Measurements from ENCODE around the gene KIAA0040. TPM values are rescaled to one million over a fixed set of nuclear protein-coding genes. Genes with fewer than 3 reads are reported as not detected.
A peak's percentile ranks its signal among the peaks of the same experiment; 100 is the strongest.

Gene KIAA0040
- total and polyA plus RNA-seq, 2 donors (not counting 3 experiments of a cell fraction or from before 2014, with no cell fraction given) = 8.3 to 10.9 TPM

DNA sequence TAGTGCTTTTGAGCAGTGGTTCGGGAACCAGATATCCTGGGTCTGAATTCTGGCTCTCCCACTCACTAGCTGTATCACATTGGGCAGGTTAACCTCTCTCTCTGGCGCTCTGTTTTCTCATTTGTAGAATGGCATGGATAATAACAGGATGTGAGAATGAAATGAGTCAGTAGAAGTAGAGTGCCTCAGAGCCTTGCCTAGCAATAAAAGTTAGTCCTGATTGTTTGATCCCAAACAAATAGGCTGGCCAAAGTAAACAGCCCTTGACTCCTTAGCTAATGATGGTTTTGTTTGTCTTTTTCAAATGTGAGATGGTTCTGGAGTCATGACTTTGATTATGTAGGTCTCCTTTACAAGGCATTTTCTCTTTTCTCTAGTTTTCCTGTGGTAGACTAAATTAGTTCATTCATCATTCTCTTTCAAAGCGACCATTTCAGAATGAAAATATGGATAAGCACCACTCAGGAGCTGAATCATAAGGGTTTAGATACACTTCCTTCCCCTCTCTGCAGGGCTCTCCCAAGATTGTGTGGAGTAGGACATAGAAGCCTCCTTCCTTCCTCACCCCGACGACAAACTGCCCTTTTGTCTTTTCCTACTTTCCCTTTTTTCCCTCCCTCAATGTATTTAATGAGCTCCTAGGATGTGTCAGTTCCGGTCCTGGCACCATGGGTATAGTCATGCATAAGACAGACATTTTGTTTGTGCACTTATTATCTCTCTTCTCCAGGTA, 23.1 kb downstream of the KIAA0040 start:
- H3K79me2 ChIP-seq (ENCODE audit: control insufficient read depth, insufficient read depth, low read length) = no peaks in the 10 kb centered on the region
- ChIA-PET POLR2A (interaction anchor here (0.8 to 1.0 kb wide), 4 partner anchors 22 to 150 kb away, joined by 3 read pairs; no protein-coding TSS in a partner anchor), CTCF (interaction anchor here (0.6 to 4.5 kb wide), 17 partner anchors 11 to 150 kb away, joined by 3 to 41 read pairs (median 4); partner anchors contain the start of gene KIAA0040)
- H3K4me1 ChIP-seq (ENCODE audit: control insufficient read depth, extremely low read depth, insufficient read depth, low read length) = peaks cover 32% of the 10 kb centered on the region
- dilution Hi-C loops (cut with MboI; ENCODE audit: extremely low pct_ligation_motif_present, low sequenced_read_pairs) (no loop called here), intact Hi-C loops (cut with micrococcal nuclease) (loop anchor here (1.0 kb wide), 8 partner anchors 14 to 345 kb away; partner anchors contain the start of gene KIAA0040)
- peak overlapping the region; percentile 99 for H3K27ac ChIP-seq (ENCODE audit: insufficient read depth, low read depth, low read length)
- FAIRE-seq (peak; percentile 96), DNase-seq (ENCODE audit: low read depth, low spot score) (peak; percentile 94)
- peak overlapping the region; percentile 92 for H3K4me2 ChIP-seq (ENCODE audit: insufficient read depth, low read length)
- no peaks in the 10 kb centered on the region for H4K20me1 ChIP-seq (replicated peaks; ENCODE audit: control insufficient read depth, extremely low read depth, insufficient read depth, low read length)
- TSS peak; percentile 77 for BruUV-seq (replicated peaks)
- H3K27me3 ChIP-seq (ENCODE audit: control insufficient read depth in 2 of 2, insufficient read depth in 2 of 2, low read length in 2 of 2) = no peaks in the 10 kb centered on the region
- peak overlapping the region; percentile 81 for H3K9ac ChIP-seq (replicated peaks; ENCODE audit: extremely low read depth, insufficient read depth, low read length)
- H3K4me3 ChIP-seq (replicated peaks in 1 of 3; ENCODE audit: insufficient read depth in 1 of 3, low read depth in 1 of 3, low read length in 3 of 3) = peak overlapping the region in 1 of 3 experiments; percentile 40
- H3K36me3 ChIP-seq (ENCODE audit: control insufficient read depth in 2 of 2, extremely low read depth in 1 of 2, insufficient read depth in 2 of 2, low read length in 2 of 2) = no peaks in the 10 kb centered on the region
- H3K9me3 ChIP-seq (replicated peaks; ENCODE audit: control insufficient read depth, insufficient read depth, low read length) = no peaks in the 10 kb centered on the region
- peak; percentile 70 for TF ChIP-seq FOS (IDR thresholded peaks at IDR 0.05; ENCODE audit: borderline replicate concordance, insufficient read depth, low read length)
- TF ChIP-seq POLR2A (IDR thresholded peaks at IDR 0.05; ENCODE audit: low read depth, low read length) = peak; percentile 56
- TF ChIP-seq, protein P1, sequence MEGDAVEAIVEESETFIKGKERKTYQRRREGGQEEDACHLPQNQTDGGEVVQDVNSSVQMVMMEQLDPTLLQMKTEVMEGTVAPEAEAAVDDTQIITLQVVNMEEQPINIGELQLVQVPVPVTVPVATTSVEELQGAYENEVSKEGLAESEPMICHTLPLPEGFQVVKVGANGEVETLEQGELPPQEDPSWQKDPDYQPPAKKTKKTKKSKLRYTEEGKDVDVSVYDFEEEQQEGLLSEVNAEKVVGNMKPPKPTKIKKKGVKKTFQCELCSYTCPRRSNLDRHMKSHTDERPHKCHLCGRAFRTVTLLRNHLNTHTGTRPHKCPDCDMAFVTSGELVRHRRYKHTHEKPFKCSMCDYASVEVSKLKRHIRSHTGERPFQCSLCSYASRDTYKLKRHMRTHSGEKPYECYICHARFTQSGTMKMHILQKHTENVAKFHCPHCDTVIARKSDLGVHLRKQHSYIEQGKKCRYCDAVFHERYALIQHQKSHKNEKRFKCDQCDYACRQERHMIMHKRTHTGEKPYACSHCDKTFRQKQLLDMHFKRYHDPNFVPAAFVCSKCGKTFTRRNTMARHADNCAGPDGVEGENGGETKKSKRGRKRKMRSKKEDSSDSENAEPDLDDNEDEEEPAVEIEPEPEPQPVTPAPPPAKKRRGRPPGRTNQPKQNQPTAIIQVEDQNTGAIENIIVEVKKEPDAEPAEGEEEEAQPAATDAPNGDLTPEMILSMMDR (IDR thresholded peaks at IDR 0.05; ENCODE audit: extremely low read depth in 1 of 2, insufficient read depth in 1 of 2, low read depth in 1 of 2, low read length in 2 of 2) = no peak
- no peak for TF ChIP-seq MAX (IDR thresholded peaks at IDR 0.05; ENCODE audit: insufficient read depth, insufficient read length)
- peak; percentile 73 for TF ChIP-seq POLR2AphosphoS5 (IDR thresholded peaks at IDR 0.05; ENCODE audit: insufficient read depth, low read depth, low read length)
- peak; percentile 64 for TF ChIP-seq GATA2 (IDR thresholded peaks at IDR 0.05; ENCODE audit: insufficient read depth, insufficient read length, low read depth, low read length)
- TF ChIP-seq JUN (IDR thresholded peaks at IDR 0.05; ENCODE audit: borderline replicate concordance, insufficient read depth, insufficient read length, low read depth) = peak; percentile 91
- no peak for TF ChIP-seq EZH2 (IDR thresholded peaks at IDR 0.05; ENCODE audit: borderline replicate concordance, low read depth, low read length, severe bottlenecking)
- no peak for TF ChIP-seq MYC (IDR thresholded peaks at IDR 0.05; ENCODE audit: low read depth, low read length)
- peak overlapping the region; percentile 4 for H2AFZ ChIP-seq (ENCODE audit: low read depth, low read length)
- H3K9me1 ChIP-seq (replicated peaks; ENCODE audit: control insufficient read depth, extremely low read depth, insufficient read depth, low read length) = no peaks in the 10 kb centered on the region

All from endothelial cell of umbilical vein (primary cell).